ENCODE data around the gene XPO5.
"Not testable (repeated sequence)": the region's sequence is repeated elsewhere in the genome, so short reads cannot be mapped to it uniquely, and the experiment has no call there.

The XPO5 gene

GRCh38 chr6:43588194-43588593 lies 12.4 kb upstream of the XPO5 start:
- in situ Hi-C loops (cut with MboI; ENCODE audit: low sequenced_read_pairs), result no loop called here

DNA sequence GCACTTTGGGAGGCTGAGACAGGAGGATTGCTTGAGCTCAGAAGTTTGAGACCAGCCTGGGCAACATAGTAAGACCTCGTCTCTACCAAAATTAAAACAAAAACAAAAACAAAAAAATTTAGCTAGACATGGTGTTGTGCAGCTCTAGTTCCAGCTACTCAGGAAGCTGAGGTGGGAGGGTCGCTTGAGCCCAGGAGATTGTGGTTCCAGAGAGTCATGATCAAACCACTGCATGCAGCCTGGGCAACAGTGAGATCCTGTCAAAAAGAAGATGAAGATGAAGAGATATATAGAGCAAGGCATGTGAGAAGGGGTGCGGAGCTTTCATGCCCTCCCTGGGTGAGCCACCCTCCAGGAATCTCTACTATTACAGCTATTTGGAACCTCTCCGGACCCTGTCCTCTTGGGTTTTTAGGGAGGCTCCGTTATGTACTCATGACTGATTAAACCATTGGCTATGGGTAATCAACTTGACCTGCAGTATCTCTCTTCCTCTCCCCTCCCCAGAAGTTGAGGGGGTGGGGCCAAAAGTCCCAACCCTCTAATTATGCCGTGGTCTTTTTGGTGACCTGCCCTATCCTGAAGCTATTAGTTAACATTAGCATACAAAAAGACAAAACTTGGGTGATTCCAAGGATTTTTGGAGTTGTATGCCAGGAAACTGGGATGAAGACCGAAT lies 9.2 kb upstream of the XPO5 start:
- in situ Hi-C loops (cut with MboI; ENCODE audit: low sequenced_read_pairs), result no loop called here

- in situ Hi-C loops (cut with MboI; ENCODE audit: low sequenced_read_pairs), result no loop called here
These were observed 7.1 kb upstream of the XPO5 start for GRCh38 chr6:43582911-43583310.

GRCh38 chr6:43579171-43579570 lies 3.3 kb upstream of the XPO5 start:
- in situ Hi-C loops (cut with MboI; ENCODE audit: low sequenced_read_pairs), result no loop called here

GRCh38 chr6:43578748-43579147 lies 2.9 kb upstream of the XPO5 start:
- in situ Hi-C loops (cut with MboI; ENCODE audit: low sequenced_read_pairs), result no loop called here

- in situ Hi-C loops (cut with MboI; ENCODE audit: low sequenced_read_pairs), result no loop called here
These were observed 600 bp downstream of the XPO5 start for GRCh38 chr6:43575105-43575771.

DNA sequence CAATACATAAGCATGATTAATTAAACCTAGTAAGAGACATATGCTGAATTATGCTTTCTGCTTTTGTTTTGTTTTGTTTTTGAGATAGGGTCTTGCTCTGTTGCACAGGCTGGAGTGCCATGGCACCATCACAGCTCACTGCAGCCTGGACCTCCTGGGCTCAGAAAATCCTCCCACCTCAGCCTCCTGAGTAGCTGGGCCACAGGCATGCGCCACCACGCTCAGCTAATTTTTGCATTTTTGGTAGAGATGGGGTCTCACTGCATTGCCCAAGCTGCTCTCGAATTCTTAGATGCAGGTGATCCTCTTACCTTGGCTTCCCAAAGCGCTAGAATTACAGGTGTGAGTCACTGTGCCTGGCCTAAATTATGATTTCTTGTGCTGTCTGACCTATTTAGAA lies 3.8 kb downstream of the XPO5 start:
- in situ Hi-C loops (cut with MboI; ENCODE audit: low sequenced_read_pairs), result no loop called here

DNA sequence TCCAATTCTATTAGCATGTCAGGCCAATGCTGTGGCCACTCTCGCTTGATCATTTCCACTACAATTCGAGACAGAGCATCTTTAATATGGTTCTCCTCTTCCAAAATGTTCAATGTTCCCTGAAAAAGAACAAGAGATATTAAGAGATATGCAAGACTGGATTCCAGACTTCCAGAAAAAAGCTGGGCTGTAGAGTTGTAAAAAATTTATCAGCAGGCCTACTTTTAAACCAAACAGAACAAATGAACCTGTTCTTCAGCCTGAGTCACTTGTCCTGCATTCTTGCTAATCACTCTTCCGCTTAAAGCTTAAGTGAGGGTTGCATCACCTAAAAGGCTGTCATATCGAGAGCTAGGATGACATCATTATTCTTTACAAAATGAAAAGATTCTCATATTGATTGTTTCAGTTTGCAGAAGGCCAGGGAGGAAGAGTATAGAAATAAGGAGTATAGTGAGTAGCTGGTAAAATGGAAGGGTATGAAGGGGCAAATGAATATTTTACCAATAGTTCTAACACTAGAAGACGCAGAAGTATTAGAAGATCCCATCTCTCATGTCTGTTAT lies 4.9 kb downstream of the XPO5 start:
- in situ Hi-C loops (cut with MboI; ENCODE audit: low sequenced_read_pairs), result no loop called here

DNA sequence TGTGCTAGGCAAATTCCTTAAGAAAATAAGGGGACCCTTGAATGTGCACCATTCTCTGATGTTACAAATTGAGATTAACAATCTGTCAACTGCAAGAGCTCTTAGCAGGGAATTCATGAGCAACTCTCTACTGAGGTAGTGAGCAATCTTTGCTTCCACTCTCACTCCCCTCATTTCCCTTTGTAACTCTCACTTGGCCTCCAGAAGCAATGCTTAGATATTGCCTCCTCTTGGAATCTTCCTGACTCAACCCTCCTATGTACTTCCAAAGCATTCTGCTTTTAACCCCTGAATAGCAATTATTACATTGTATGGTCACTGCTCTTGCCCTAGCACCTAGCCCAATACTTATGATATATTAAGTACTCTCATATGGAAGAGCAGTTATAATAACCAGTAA lies 16.5 kb downstream of the XPO5 start:
- in situ Hi-C loops (cut with MboI; ENCODE audit: low sequenced_read_pairs), result no loop called here

- in situ Hi-C loops (cut with MboI; ENCODE audit: low sequenced_read_pairs), result not testable (repeated sequence)
These were observed 18.2 kb downstream of the XPO5 start for GRCh38 chr6:43557620-43558019.

- in situ Hi-C loops (cut with MboI; ENCODE audit: low sequenced_read_pairs), result no loop called here
These were observed 28.6 kb downstream of the XPO5 start for GRCh38 chr6:43547222-43547621.

DNA sequence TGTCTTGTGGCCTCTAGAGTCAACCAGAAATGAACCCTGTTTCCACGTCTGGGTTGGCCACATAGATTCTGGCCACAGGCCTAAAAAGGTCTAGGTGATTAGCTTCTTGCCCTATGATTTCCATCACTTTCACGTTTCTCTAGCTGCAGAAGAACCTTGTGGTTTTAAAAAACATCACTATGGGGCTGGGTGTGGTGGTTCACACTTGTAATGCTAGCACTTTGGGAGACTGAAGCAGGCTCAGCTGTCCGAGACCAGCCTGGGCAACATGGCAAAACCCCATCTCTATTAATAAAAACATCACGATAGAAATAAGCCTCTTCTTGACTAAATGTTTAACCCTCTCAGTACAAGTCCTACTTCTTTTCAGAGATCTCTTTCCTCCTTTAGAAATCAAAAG lies 31.4 kb downstream of the XPO5 start:
- in situ Hi-C loops (cut with MboI; ENCODE audit: low sequenced_read_pairs), result no loop called here

GRCh38 chr6:43541774-43542471 lies 33.9 kb downstream of the XPO5 start:
- in situ Hi-C loops (cut with MboI; ENCODE audit: low sequenced_read_pairs), result no loop called here

GRCh38 chr6:43540507-43540906 lies 35.3 kb downstream of the XPO5 start:
- in situ Hi-C loops (cut with MboI; ENCODE audit: low sequenced_read_pairs), result no loop called here

- in situ Hi-C loops (cut with MboI; ENCODE audit: low sequenced_read_pairs), result not testable (repeated sequence)
These were observed 36.4 kb downstream of the XPO5 start for GRCh38 chr6:43539409-43539808.

GRCh38 chr6:43538986-43539385 lies 36.9 kb downstream of the XPO5 start:
- in situ Hi-C loops (cut with MboI; ENCODE audit: low sequenced_read_pairs), result not testable (repeated sequence)

DNA sequence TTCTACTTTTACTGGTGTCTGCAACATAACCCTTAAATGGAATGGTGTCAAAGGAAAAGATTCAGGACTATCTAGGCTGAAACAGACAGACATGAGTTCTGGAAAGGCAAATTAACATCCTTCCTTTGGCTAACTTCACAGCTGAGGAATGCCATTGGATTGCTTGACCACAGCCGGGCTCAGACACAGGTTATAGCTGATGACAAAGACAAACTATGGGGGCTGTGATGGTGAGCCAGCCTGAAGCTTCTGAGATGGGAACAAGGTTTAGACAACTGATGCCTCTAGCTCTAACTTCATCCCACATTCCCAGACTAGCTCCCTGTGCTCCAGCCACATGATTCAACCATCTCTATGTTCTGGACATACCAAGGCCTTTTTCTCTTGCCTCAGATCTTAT lies 43.6 kb downstream of the XPO5 start:
- in situ Hi-C loops (cut with MboI; ENCODE audit: low sequenced_read_pairs), result no loop called here

- in situ Hi-C loops (cut with MboI; ENCODE audit: low sequenced_read_pairs), result no loop called here
These were observed 51.3 kb downstream of the XPO5 start for GRCh38 chr6:43524483-43524961.

DNA sequence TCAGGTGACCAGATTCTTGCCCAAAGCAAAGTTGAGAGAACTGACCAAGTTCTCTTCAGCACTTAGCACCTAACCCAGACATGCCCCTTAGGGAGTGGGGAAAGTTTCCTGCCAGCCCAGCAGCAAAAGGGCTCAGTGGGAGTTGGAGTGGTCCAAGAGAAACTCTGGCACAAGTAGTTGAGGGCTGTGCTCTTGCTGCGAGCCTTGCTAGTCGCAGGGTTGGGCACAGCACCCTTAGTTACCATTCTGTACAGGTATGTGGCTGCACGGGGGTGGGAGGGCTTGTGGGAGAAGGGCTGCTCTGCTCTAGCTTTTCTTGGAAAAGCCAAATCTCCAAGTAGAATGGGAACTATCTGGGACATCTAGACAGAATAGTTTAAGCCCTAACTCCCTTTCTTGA lies 52.6 kb downstream of the XPO5 start:
- in situ Hi-C loops (cut with MboI; ENCODE audit: low sequenced_read_pairs), result no loop called here

GRCh38 chr6:43522547-43523261 lies 53.1 kb downstream of the XPO5 start:
- in situ Hi-C loops (cut with MboI; ENCODE audit: low sequenced_read_pairs), result no loop called here

- in situ Hi-C loops (cut with MboI; ENCODE audit: low sequenced_read_pairs), result no loop called here
These were observed 54.0 kb downstream of the XPO5 start for GRCh38 chr6:43521836-43522235.
